ENCODE results near the gene KCNRG. TPM values are rescaled to one million over a fixed set of nuclear protein-coding genes. Genes with fewer than 3 reads are reported as not detected.

Gene KCNRG
- total and polyA plus RNA-seq, 9 of the 15 experiments (the other 6 are each of a cell fraction or from before 2014, with no cell fraction given), result 0.36 to 1.1 (median 0.53) TPM

DNA sequence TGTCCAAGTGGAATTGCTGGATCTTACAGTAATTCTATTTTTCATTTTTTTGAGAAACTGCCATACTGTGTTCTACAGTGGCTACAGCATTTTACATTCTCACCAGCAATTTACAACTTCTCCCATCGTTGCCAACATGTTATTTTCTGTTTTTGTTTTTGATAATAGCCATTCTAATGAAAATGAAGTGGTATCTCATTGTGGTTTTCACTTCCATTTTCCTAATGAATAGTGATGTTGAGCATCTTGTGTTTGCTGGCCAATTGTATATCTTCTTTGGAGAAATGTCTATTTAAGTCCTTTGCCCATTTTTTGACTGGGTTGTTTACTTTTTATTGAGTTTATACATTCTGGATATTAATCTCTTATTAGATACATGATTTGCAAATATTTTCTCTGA is 38.6 kb downstream of the KCNRG start (continued):
- no peak for TF ChIP-seq ELK1 (CRISPR knock-in tag; IDR thresholded peaks at IDR 0.05)
- no peak for TF ChIP-seq ZFP1 (CRISPR knock-in tag; IDR thresholded peaks at IDR 0.05)
- TF ChIP-seq DPF2 (IDR thresholded peaks at IDR 0.05), result no peak
- TF ChIP-seq, protein P1, sequence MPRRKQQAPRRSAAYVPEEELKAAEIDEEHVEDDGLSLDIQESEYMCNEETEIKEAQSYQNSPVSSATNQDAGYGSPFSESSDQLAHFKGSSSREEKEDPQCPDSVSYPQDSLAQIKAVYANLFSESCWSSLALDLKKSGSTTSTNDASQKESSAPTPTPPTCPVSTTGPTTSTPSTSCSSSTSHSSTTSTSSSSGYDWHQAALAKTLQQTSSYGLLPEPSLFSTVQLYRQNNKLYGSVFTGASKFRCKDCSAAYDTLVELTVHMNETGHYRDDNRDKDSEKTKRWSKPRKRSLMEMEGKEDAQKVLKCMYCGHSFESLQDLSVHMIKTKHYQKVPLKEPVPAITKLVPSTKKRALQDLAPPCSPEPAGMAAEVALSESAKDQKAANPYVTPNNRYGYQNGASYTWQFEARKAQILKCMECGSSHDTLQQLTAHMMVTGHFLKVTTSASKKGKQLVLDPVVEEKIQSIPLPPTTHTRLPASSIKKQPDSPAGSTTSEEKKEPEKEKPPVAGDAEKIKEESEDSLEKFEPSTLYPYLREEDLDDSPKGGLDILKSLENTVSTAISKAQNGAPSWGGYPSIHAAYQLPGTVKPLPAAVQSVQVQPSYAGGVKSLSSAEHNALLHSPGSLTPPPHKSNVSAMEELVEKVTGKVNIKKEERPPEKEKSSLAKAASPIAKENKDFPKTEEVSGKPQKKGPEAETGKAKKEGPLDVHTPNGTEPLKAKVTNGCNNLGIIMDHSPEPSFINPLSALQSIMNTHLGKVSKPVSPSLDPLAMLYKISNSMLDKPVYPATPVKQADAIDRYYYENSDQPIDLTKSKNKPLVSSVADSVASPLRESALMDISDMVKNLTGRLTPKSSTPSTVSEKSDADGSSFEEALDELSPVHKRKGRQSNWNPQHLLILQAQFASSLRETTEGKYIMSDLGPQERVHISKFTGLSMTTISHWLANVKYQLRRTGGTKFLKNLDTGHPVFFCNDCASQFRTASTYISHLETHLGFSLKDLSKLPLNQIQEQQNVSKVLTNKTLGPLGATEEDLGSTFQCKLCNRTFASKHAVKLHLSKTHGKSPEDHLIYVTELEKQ (CRISPR knock-in tag; IDR thresholded peaks at IDR 0.05), result no peak
- TF ChIP-seq PTRF (tag; IDR thresholded peaks at IDR 0.05), result no peak
- no peak for TF ChIP-seq FIP1L1 (IDR thresholded peaks at IDR 0.05; ENCODE audit: low read depth, low read length, poor library complexity, severe bottlenecking)
- TF ChIP-seq CAMTA2 (CRISPR knock-in tag; conservative IDR thresholded peaks at IDR 0.05), result no peak

DNA sequence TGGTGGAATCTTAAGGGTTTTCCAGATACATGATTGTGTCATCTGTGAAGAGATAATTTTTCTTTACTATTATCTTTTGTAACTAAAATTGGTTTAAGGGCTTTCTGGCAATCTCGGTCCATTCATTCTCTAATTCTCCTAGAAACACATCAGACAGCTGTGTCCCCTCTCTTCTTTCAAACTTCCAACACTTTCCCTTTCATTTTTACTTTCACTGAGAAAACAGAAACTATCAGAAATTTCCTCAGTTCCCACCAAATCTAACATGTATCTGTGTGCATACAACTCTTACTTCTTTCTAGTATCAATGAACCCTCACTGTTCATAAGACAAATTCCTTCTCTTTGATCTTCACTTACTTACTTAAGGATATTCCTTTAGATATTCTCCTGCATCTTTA is 40.2 kb downstream of the KCNRG start:
- FAIRE-seq, result no peak
- H3K4me3 ChIP-seq, result no peak overlapping the region
- CTCF ChIA-PET (ENCODE audit: low intra/inter-chr PET ratio), result no interaction called here
- BruUV-seq (replicated peaks), result no TSS peak
- H3K9me1 ChIP-seq (ENCODE audit: control insufficient read depth, insufficient read depth, low read length), result no peaks in the 10 kb centered on the region
- no peaks in the 10 kb centered on the region for H3K27me3 ChIP-seq (ENCODE audit: control insufficient read depth in 2 of 2, insufficient read depth in 2 of 2, low read length in 2 of 2)
- intact Hi-C loops (cut with micrococcal nuclease) (no loop called here), in situ Hi-C loops (cut with MboI) (no loop called here)
- H3K79me2 ChIP-seq (ENCODE audit: control insufficient read depth, insufficient read depth, low read length), result peaks cover 72% of the 10 kb centered on the region
- no peak for ATAC-seq
- DNase-seq (ENCODE audit: extremely low read depth in 1 of 4, low spot score in 3 of 4), result no peak
- WGBS (ENCODE audit: insufficient coverage, low coverage, missing lambda C conversion rate), result 100% methylated on average over 1 of the region's 1 CpG
- POLR2A ChIA-PET, result no interaction called here
- no peak overlapping the region for H3K4me2 ChIP-seq (ENCODE audit: insufficient read depth, low read length)
- no peak overlapping the region for H3K27ac ChIP-seq (ENCODE audit: extremely low read depth, low read depth, low read length)
- H4K20me1 ChIP-seq (replicated peaks; ENCODE audit: control insufficient read depth, insufficient read depth, low read length), result no peaks in the 10 kb centered on the region
- no peak overlapping the region for H2AFZ ChIP-seq (ENCODE audit: low read depth, low read length)
- no peaks in the 10 kb centered on the region; a peak in 1 of 5 replicates for H3K4me1 ChIP-seq (replicated peaks in 1 of 2; ENCODE audit: control insufficient read depth in 2 of 2, insufficient read depth in 2 of 2, low read length in 2 of 2)
- 0 out of 2 replicates have a peak, but pooled peaks cover 2% of the 10 kb centered on the region for H3K9me3 ChIP-seq (replicated peaks; ENCODE audit: control insufficient read depth, insufficient read depth, low read depth, low read length)
- H3K9ac ChIP-seq (ENCODE audit: insufficient read depth in 1 of 2, low read depth in 2 of 2, low read length in 2 of 2), result no peak overlapping the region
- peaks cover 71% of the 10 kb centered on the region; the same call in 2 of the 3 replicates for H3K36me3 ChIP-seq (ENCODE audit: control insufficient read depth, insufficient read depth, low read length)
- TF ChIP-seq ZNF212 (CRISPR knock-in tag; IDR thresholded peaks at IDR 0.05) (no peak), HDAC1 (IDR thresholded peaks at IDR 0.05) (no peak), ZC3H4 (CRISPR knock-in tag; IDR thresholded peaks at IDR 0.05; ENCODE audit: borderline replicate concordance) (no peak), KAT2B (IDR thresholded peaks at IDR 0.05; ENCODE audit: low read depth, low read length) (no peak), BCL6 (CRISPR knock-in tag; IDR thresholded peaks at IDR 0.05) (no peak), DACH1 (IDR thresholded peaks at IDR 0.05; ENCODE audit: partially characterized antibody) (no peak), ZNF512 (tag; IDR thresholded peaks at IDR 0.05) (no peak), HNRNPUL1 (IDR thresholded peaks at IDR 0.05; ENCODE audit: low read length) (no peak), CEBPB (tag; IDR thresholded peaks at IDR 0.05) (no peak), ESRRA (IDR thresholded peaks at IDR 0.05; ENCODE audit: borderline replicate concordance, low read depth) (no peak), RBM22 (IDR thresholded peaks at IDR 0.05; ENCODE audit: low read depth, low read length, poor library complexity, severe bottlenecking) (no peak), RNF2 (IDR thresholded peaks at IDR 0.05) (no peak)
